ENCODE data around the gene KCNMA1.

The KCNMA1 gene

DNA sequence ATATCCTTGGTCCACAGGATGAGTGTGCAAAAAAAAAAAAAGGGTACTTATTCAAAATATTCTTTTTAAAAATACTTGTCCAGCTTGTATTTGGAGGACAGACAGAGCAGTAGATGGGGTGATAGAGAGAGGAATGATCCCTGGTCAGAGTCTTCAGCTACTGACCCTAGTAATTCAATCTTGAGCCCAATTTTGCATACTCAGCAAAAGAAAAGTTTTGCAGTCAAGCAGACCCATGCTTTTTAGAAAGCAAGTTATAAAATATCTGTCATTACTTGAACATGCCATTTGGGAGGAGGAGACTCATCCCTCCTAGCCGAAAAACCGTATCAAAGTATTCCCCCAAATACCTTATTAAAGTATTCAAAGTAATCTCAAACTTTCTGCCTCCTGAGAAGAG lies 585.0 kb downstream of the KCNMA1 start:
- no peak for DNase-seq

DNA sequence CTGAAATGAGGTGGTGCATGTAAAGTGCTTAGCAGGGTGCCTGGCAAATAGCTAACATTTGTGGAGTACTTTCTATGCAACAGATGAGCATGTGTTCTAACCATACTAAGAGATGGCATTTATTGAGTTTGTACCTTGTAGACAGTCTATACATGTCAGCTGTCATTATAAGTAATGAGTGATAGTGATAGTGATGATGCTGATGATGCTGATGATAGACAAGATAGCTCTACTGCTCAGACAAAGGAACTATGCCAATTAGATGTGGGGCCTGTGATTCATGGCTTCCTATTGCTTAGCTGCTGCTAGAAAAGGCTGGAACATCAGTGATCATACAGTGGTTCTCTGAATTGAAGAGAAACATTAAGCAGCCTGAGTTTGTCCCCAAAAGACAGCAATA lies 585.8 kb downstream of the KCNMA1 start:
- DNase-seq = no peak

DNA sequence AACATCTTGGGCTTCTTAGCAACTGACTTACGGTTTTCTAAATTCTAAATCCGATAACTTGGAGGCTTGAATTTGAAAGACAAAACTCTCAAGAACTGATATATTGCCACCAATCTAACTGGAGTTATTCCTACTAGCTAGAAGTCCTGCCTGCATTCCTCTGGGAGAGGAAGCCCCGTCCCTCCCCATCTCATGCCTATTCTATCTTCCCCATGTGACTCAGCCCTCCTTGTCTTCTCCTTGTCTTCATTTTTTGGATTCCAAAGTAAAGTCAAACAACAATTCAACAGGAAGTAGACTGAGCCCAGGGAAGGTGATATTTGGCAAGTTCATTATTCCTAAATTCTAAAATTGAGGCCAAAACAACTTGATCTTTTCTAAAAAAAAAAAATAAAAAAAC lies 587.7 kb downstream of the KCNMA1 start:
- no peak for DNase-seq

DNA sequence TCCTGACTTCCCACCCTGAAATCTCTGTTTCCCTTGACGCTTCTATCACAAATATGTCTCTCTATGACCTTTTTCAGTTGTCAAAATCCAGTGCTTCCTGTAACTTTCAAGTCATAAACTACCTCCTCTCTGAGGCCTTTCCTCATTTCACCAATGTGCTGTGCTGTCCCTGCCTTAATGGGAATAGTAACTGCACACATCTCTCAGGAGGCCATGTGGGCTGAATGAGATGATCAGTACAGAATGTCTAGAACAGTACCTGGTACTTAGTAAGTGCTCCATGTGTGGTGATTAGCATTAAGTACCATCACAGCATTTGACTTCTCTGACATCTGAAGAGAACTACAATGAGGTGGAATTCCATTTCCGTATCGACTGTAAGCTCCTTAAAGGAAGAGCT lies 588.5 kb downstream of the KCNMA1 start:
- DNase-seq = no peak

DNA sequence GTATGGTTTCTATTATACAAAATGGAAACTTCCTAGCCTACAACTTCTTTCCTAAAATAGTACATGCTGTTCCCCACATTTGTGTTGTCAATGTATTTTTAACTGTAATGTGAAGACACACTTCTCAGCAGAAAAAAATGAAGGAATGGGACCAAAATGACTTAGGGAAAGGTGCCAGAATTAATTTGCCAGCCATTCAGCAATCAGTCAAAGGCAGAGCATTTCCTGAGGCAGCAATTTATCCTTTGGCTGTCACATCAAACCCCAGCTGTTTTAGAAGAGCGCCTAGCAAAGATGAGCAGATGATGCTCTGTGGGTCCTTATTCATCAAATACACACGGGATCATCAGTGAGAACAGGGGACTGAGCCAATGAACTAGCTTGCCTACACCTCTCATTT lies 592.5 kb downstream of the KCNMA1 start:
- DNase-seq = no peak

DNA sequence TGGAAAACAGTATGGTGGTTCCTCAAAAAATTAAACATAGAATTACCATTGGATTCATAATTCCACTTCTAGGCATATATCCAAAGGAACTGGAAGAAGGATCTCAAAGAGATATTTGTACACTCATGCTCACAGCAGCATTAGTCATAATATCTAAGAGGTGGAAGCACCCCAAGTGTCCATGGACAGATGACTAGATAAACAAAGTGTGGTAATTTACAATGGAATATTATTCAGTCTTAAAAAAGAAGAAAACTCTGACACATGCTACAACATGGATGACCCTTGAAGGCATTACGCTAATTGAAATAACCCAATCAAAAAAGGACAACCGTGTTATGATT lies 594.2 kb downstream of the KCNMA1 start:
- no peak for DNase-seq

DNA sequence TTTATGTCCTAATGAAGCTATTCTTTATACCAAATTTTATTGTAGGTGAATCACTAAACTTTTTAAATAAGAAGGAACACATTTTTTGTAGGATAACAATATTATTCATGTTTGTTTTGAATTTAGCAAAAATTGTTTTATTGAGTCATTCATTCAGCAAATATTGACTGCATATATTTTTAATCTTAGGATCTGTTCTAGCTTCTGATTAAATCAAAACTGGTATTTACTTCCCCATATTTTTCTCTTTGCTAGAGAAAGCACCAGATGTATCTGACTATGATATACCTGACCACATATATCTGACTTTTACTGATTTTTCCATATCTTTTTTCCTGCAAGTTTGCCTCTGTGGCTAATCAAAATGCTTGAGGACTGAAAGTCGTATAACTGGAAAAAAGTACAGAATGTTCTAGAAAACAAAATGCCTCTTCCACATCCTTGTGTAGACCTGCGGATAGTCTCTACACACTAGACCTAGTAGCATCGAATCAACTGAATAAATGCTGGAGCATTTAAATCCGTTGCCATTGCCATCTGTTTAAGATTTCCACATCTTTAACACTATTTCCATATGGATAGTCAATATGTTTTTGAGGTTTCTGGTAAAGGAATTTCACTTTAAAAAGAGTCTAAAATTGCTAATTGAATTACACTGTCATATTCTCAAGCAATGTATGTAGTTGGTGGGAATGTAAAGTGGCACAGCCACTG lies 594.7 kb downstream of the KCNMA1 start:
- no peak for DNase-seq

DNA sequence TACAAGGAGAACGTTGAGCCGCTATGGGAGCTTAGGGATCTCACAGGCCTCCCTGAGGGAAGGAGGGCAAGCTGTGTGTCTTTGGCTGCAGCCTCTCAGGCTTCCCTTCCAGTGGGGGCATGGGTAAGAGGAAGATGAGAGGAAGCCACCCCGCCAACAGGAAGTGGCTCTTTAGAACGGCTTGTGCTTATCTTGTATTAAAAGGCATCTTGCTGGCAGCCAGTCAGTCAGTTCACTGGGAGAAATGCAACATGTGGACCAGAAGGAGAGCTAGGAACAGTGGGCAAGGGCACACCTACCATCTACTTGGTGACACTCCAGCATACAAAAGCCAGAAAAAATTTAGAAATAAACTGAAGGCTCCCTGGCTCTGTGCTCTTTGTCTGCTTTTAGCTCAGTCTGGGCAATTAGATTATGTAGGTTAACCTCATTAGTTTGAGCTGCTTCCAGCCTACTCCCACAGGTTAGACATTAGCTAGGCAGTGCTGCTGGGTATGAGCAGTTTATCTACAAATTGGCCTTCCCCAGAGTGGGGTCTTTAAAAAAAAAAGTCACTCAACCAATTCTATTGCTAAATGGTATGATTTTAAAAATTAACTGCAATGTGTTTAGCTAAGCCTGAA lies 595.9 kb downstream of the KCNMA1 start:
- DNase-seq = peak; percentile 84

DNA sequence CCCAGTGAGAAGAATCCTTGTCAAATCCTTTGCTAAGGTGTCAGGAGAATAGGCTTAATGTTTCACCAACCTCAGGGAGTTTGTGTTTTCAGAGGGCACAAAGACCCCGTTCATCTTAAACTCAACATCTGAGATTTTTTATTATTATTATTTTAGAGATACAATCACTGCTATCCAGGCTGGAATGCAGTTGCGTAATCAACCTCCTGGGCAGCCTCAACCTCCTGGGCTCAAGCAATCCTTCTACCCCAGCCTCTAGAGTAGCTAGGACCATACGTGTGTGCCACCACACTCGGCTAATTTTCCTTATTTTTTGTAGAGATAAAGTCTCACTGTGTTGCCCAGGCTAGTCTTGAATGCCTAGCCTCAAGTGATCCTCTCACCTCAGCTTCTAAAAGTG lies 599.2 kb downstream of the KCNMA1 start:
- DNase-seq = no peak

DNA sequence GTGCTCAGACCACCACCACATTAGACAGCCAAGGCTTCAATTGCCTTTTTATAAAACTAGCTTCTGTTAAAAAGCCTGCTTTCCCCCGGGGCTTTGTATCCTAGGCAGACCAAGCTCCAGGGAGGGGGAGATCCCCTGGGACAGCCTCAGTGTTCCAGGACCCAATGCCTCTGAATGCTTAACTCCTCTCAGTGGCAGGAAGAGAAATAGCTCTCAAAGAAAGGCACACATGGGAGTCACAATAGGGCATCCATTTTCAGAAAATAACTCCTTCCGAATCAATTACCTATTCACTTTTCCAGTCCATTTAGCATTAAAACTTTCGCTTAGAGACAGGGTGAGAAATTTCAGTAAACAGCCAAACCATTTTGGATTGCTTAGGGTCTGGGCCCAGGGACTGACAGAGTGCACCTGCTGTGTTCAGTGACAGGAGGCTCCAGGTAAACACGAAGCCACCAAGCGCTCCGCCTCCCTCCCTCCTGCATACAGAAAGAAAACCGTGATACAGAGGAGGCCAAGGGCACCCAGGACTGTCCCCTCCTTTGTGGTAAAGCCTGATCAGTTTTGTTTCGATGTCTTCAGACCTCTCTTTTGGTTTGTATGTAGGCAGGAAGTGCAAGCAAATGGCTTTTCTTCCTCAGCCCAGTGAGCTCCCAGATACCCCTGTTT lies 599.7 kb downstream of the KCNMA1 start:
- no peak for DNase-seq

DNA sequence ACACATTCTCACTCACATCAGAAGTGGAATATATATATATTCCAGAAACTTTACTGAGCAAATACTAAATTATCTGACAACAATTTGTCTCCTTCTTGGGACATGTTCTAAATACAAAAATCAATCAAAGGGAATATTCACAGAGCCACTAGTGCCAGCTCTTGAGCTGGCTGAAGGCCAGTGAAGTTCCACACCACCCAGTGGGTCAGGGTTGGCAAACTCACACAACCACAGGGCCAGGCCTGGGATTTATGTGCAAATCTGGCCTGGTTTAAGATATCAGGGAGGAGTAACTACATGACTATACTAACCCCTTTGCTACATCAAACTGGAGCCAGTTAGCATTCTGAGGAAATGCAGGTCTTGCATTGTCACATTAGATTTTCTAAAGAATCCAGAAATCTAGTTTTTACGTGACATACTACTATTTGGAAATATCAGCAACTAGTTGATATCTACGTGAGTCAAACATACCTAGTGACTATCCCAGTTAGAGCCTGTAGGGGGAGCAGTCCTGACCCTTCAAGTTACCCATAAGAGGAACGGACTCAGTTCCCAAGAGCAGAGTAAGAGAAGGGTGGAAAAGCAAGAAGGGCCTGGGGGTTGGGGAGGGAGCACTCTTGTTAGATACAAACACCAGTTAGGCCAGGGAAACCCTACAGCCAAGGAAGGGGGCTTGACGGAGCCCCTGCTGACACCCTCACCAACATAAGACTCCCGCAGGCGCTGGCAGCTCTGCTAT lies 600.4 kb downstream of the KCNMA1 start:
- no peak for DNase-seq

DNA sequence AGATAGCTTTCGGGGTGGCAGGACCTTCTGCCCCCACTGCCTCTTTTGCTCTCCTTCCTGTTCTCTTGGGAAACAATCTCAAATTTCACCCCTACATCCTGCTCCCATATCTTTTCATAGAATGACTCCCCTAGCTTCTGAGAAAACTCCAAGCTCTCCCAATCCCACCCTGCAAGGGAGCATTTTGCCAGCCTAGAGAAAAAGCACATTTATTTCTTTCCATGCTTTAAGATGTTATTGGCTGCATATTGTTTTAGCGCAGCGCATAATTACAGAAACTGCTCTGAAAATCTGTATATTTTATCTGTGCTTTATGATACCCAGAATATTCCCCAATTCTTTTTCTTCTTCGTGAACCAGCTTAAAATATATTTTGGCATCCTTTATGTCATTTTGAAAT lies 601.3 kb downstream of the KCNMA1 start:
- DNase-seq = no peak

DNA sequence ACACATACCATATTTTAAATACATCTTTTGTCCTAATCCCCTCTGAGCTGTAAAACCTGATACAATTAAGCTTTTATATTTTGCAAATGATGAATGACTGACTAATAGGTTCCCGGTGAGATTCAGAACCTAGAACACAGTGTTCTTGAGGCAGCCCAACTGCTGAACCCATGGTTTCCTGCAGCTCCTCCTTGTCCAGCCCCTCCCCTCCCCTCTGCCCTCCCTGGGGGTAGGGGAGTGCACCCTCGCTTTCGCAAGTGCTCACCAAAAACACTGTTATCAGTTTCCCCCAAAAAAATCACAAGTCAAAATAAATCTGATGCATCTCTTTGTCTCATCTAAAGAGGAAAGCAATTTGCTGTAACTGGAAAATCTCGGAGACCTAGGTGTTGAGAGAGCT lies 602.8 kb downstream of the KCNMA1 start:
- DNase-seq = no peak

DNA sequence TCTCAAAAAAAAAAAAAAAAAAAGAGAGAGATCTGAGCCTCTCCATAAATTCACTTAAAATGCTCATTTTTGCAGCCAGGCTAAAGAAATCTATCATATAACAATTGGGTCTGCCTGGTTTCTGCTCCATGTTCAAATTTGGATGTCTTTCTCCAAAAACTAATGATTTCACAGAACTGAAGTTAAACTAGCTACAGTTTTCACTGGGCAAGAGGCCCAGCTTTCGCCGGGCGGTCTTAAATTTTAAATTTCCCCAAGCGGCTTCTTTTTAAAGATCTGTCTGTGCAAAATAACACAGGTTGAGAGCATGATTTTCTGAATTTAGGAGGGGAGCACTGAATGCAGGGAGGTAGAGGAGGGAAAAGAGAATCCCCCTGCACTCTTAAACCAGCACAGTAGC lies 603.4 kb downstream of the KCNMA1 start:
- no peak for DNase-seq

DNA sequence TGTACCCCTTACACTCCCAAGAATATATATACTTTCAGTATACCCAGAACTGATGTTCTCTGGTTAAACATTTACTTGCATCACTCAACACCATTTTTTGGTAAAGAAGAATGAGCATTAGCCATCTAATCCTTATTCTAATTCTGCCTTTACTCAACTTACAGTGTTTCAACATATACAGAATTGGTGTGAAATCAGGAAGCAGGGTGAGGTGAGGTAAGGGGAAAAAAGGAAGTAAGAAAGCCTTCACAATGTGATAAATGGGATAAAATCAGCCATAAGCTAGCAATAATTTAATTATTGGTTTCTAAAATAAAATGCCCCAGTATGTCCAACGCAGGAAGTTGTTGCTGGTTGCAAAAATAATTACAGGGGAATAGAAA lies 605.4 kb downstream of the KCNMA1 start:
- no peak for DNase-seq

DNA sequence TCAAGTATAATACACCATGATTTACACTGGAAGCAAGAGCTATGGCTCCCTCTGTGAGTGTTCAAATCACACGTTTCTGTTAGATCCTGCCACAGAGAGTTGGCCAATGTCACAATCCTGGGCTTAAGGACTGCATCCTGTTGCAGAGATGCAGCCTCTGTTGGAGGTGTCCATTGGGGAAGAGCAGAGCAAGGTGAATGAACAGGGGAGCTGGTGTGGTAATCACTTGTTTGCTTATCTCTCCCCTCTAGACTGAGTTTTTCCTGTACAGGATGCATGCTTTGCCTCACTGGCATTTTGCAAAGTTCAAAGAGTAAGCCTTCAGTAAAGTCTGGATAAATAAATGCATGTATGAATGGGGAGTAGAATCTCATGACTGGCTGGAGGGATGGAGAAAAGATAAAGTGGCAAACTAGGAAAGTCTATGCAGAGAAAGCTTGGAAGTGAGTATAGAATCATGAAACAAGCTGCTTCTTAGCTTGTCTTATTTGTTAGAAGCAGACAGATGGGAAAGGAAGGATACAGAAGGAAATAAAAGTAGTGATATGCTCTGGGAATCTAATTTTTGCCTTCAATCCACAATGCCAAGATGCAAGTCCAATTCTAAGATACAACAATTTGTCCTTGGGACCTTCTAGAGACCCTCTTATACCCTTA lies 605.9 kb downstream of the KCNMA1 start:
- DNase-seq = no peak

DNA sequence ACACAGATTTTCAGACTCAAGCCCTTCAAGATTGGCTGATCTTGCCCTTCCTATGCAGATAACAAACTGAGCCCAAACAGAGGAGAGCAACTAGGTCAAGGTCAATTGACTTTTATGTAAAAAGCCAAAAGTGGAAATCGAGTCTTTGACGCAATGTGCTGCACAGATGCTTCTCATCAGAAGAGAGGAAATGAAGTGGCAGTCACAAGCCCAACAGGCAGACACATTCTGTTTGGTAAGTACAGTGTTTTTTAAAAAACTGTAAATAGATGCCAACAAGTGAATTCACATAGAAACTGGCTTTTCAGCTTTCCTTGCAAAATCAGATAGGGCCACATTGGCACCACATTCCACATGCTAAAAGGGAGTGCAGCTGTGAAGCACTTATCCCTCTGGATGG lies 606.6 kb downstream of the KCNMA1 start:
- DNase-seq = no peak

DNA sequence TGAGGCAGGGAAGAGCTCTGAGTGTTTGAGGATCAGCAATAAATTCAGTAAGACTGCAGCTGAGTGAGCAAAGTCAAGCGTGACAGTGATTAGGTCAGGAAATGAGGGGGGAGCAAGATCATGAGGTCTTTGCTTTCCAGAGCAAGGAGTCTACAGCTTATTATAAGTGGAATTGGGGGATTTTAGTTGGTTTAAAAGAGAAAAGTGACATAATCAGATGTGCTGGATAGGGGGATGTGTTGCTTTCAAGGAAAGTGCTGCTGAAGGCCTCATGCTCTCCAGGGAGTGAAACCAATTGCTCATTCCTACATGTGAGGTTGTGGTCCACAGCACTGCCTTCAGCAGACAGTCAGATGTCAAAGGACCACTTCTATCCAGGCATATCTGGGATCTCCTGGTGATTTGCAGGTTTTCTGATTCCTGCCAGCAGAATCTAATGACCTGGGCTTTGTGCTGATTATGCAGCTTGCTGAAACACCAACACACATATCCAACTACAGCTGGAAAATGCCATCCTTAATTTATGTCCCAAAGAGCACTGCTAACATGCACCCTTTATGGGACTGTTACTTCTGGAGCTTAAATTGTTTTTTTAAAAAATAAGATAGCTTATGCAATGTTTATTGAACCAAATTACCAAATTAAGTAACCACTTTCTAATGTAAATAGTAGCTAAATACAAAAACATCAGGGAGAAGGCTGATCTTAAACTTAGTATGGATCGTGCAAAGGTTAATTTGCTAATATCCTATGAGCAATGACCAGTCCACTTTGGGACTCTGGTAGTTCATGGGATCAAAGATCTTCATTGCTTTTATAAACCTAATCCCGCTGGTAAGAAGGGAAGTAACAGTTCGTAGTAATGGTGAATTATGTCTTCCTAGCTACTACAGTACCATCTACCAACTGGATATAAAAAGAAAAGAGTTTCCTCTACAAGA lies 607.6 kb downstream of the KCNMA1 start:
- no peak for DNase-seq

DNA sequence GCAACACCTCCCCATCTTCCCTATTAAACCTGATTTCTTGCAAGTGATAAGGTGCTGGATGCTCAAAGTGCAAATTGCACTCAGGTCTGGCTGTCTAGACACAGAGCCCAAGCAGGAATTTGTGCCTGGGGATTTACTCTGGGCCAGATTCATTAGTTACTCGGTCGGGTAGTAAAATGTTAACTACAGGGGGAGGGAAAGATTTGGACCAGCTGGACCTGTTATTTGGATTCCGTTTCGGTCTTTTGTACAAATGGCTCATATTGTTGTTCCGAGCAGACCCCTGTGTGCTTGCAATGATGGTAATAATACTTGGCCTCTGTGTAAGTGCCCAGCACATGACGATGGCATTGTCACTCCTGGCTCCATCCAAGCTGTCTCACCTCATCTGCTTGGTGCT lies 609.6 kb downstream of the KCNMA1 start:
- DNase-seq = no peak

DNA sequence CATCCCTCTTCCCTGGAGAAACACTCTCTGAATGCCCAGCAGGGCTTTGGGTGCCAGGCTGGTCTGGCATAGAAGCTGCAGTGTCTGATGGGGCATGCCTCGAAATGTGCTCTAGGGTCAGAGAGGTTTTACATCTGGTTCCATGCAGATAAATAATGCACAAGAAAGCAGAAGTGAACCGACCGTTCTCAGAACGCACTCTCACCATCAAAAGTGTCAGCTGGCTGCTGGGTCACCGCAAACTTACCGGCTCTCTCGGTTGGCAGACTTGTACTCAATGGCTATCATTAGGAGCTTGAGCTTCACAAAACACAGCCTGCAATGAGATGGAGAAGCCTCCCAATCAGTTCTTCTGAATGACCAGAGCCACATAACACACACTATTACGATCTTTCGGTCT lies 610.0 kb downstream of the KCNMA1 start:
- peak; percentile 55 for DNase-seq

DNA sequence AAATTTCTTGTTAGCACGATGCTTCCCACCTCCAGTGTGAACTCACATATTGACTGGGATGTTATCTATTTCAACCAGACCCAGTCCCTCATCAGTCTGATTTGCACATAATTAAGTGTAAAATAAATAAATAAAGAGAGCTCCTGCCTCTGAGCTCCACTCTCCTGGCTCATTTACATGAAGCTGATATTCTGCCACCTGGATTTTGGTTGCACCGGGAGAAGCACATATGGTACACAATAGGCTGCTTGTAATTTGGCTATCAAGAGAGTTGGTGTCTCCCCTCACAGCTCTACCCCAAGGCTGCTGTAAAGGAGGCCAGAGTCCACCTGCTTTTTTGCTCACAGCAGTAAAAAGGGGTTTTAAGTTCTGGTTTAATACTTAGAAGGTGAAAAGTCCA lies 610.5 kb downstream of the KCNMA1 start:
- no peak for DNase-seq

DNA sequence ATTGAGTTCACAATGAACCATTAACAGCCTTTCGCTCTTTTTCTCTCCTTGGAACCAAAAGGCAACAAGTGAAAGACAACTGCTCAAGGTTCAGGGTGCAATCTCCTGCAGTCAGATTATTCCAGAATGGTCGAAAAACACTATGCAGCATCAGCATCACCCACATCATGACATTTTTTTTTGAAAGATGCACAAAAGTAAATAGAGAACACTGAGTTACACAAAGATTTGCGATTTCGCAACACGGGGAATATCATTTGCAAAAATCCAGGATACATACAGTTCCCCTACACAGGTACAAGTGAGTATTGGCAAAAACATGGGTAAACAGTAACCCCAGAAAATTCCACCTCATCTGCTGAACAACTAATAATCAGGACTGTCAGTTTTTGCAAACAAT lies 611.5 kb downstream of the KCNMA1 start:
- DNase-seq = no peak

Data from GDM1 (cell line).